PC-3 (cell line): ENCODE data around the gene MAB21L2. TPM values are rescaled to one million over a fixed set of nuclear protein-coding genes. Genes with fewer than 3 reads are reported as not detected.

Experiments
- ATAC-seq: fragments of 200-7000 bp; cut with Tn5 transposase; 2 replicates; pipeline ENCODE4 v1.9.1; 2020; ENCODE audit warnings: mild to moderate bottlenecking, moderate library complexity
- BruUV-seq: library from RNA; stranded (reverse); fragments of 400-500 nt; replicated peaks from 2 replicates; lab custom pipeline; 2021; lab: Mats Ljungman, UMichigan
- CTCF ChIA-PET: fragments of 300-600 bp; sonication (Branson Sonifier 250); formaldehyde crosslinking; loops from one replicate; lab custom pipeline; 2022; ENCODE audit warnings: antibody characterized with exemption; lab: Charles Lee
- POLR2A ChIA-PET: fragments of 300-600 bp; sonication (Branson Sonifier 250); formaldehyde crosslinking; loops from one replicate; lab custom pipeline; 2022; ENCODE audit warnings: antibody characterized with exemption; ENCODE audit not compliant: unreplicated experiment; lab: Charles Lee
- DNase-seq: peaks from one replicate; pipeline ENCODE4 v3.0.0-alpha.2; 2015
- H2AFZ ChIP-seq: fragments of 300-600 bp; sonication (generic); 2 replicates; pipeline ENCODE4 v1.6.0; 2016; ENCODE audit warnings: antibody characterized with exemption, low read length
- H3F3A ChIP-seq: fragments of 300-600 bp; sonication (generic); one replicate; pipeline ENCODE4 v1.6.0; 2017; ENCODE audit warnings: antibody characterized with exemption, low read length, control low read depth, mild to moderate bottlenecking; ENCODE audit not compliant: unreplicated experiment
- H3K27ac ChIP-seq: fragments of 300-600 bp; sonication (generic); 2 replicates; pipeline ENCODE4 v1.5.1; 2016; ENCODE audit warnings: mild to moderate bottlenecking, low read length
- H3K27me3 ChIP-seq: fragments of 300-600 bp; sonication (generic); 2 replicates; pipeline ENCODE4 v1.6.1; 2016; ENCODE audit warnings: low read length, mixed read lengths
- H3K36me3 ChIP-seq: fragments of 300-600 bp; sonication (generic); 2 replicates; pipeline ENCODE4 v1.6.1; 2016; ENCODE audit warnings: low read depth, mixed run types, low read length, mixed read lengths
- H3K4me1 ChIP-seq: fragments of 300-600 bp; sonication (generic); 2 replicates; pipeline ENCODE4 v1.5.1; 2016; ENCODE audit warnings: low read length; ENCODE audit not compliant: insufficient read depth
- H3K4me2 ChIP-seq: fragments of 300-600 bp; sonication (generic); 2 replicates; pipeline ENCODE4 v1.6.0; 2016; ENCODE audit warnings: low read length
- H3K4me3 ChIP-seq: fragments of 300-600 bp; sonication (generic); 2 replicates; pipeline ENCODE4 v1.5.1; 2016; ENCODE audit warnings: mild to moderate bottlenecking, low read length, mixed read lengths
- H3K79me2 ChIP-seq: fragments of 300-600 bp; sonication (generic); 2 replicates; pipeline ENCODE4 v1.6.1; 2017; ENCODE audit warnings: low read length, mixed read lengths
- H3K9ac ChIP-seq: fragments of 300-600 bp; sonication (generic); 2 replicates; pipeline ENCODE4 v1.6.0; 2016; ENCODE audit warnings: mild to moderate bottlenecking, low read length
- H3K9me2 ChIP-seq: fragments of 300-600 bp; sonication (generic); replicated peaks from 2 replicates; pipeline ENCODE4 v1.6.1; 2016; ENCODE audit warnings: mixed run types, low read length, mixed read lengths
- H3K9me3 ChIP-seq: fragments of 300-600 bp; sonication (generic); 2 replicates; pipeline ENCODE4 v1.6.1; 2016; ENCODE audit warnings: low read length, mixed read lengths
- H4K20me1 ChIP-seq: fragments of 300-600 bp; sonication (generic); 2 replicates; pipeline ENCODE4 v1.6.1; 2016; ENCODE audit warnings: low read length, mixed read lengths
- CTCF ChIP-seq: fragments of 300-600 bp; sonication (generic); conservative IDR thresholded peaks from 2 replicates; pipeline ENCODE4 v1.5.1; 2017; ENCODE audit warnings: antibody characterized with exemption, low read depth, mild to moderate bottlenecking, low read length
- EZH2 ChIP-seq: fragments of 300-600 bp; sonication (generic); IDR thresholded peaks from one replicate; pipeline ENCODE4 v1.6.1; 2017; ENCODE audit warnings: antibody characterized with exemption, mild to moderate bottlenecking, low read length; ENCODE audit not compliant: unreplicated experiment
- EZH2phosphoT487 ChIP-seq: fragments of 300-600 bp; sonication (generic); IDR thresholded peaks from 2 replicates; pipeline ENCODE4 v1.6.1; 2018; ENCODE audit warnings: mild to moderate bottlenecking, antibody characterized with exemption, low read length, borderline replicate concordance
- intact Hi-C: fragments of 100-400 bp; cut with micrococcal nuclease; formaldehyde crosslinking; loops from 2 replicates; pipeline ENCODE4 v1.9.0; 2023
- total RNA-seq: library from RNA; depleted of rRNA; stranded (reverse); fragments of >200 nt; gene quantifications from 2 replicates; pipeline ENCODE4 v1.2.3, GENCODE V29; 2014

The MAB21L2 gene
- total RNA-seq, 1 experiment from 2014 or later = not detected

GRCh38 chr4:150579551-150580234 lies 2.3 kb upstream of the MAB21L2 start:
- no TSS peak for BruUV-seq
- Histone ChIP-seq H3K36me3 (no peaks in the 10 kb centered on the region), H3K4me1 (no peaks in the 10 kb centered on the region), H3K79me2 (no peaks in the 10 kb centered on the region), H3K9me2 (no peaks in the 10 kb centered on the region), H2AFZ (no peak overlapping the region), H3K9me3 (no peaks in the 10 kb centered on the region), H4K20me1 (no peaks in the 10 kb centered on the region), H3K27me3 (no peaks in the 10 kb centered on the region), H3K4me3 (no peak overlapping the region), H3K9ac (no peak overlapping the region), H3F3A (no peaks in the 10 kb centered on the region), H3K4me2 (no peak overlapping the region), H3K27ac (no peak overlapping the region)
- ChIA-PET POLR2A (interaction anchor here (0.6 to 0.7 kb wide), 2 partner anchors 265 to 275 kb away, joined by 3 to 4 read pairs; no protein-coding TSS in a partner anchor), CTCF (no interaction called here)
- no peak for DNase-seq
- TF ChIP-seq CTCF (no peak), EZH2 (no peak)
- intact Hi-C loops = no loop called here
- no peak for ATAC-seq

GRCh38 chr4:150580306-150580705 lies 1.6 kb upstream of the MAB21L2 start:
- Histone ChIP-seq H3K27me3 (no peaks in the 10 kb centered on the region), H3K4me3 (no peak overlapping the region), H3K4me1 (no peaks in the 10 kb centered on the region), H3K9ac (no peak overlapping the region), H3K79me2 (no peaks in the 10 kb centered on the region), H3K36me3 (no peaks in the 10 kb centered on the region; the same call in 1 of the 2 replicates), H3K9me2 (no peaks in the 10 kb centered on the region), H4K20me1 (no peaks in the 10 kb centered on the region), H3K4me2 (no peak overlapping the region), H2AFZ (no peak overlapping the region), H3K9me3 (no peaks in the 10 kb centered on the region), H3F3A (no peaks in the 10 kb centered on the region), H3K27ac (no peak overlapping the region)
- CTCF ChIA-PET = no interaction called here
- TF ChIP-seq CTCF (no peak), EZH2 (no peak), EZH2phosphoT487 (no peak)
- intact Hi-C loops = no loop called here
- no TSS peak for BruUV-seq
- POLR2A ChIA-PET = interaction anchor here (0.7 kb wide), 1 partner anchor 276 kb away, joined by 4 read pairs; no protein-coding TSS in a partner anchor
- ATAC-seq (no peak), DNase-seq (no peak)

DNA sequence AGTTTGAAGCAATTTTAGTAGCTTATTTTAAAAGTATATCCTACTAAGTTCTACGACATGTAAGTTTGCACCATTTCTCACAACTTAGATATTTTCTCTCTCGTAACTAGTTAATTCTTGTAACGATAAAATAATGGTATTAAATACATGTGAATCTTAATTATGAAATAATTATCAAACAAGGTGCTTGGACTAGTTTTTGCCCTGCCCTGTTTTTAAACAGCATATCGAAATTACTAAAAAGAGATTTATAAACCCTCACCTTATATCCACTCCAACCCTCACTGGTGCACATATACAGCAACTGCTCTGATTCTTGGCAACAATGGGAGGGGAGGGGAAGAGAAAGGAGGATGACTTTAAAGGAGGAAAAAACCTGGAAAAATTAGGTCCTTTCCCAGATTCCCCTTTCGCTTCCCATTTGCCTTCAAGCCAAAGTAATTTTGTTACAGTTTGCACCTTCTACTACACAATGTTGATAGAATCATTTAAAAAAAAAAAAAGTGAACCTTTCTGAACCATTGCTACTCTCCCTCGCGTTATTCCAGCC lies 820 bp upstream of the MAB21L2 start:
- TF ChIP-seq EZH2 = no peak
- TF ChIP-seq CTCF = no peak
- TF ChIP-seq EZH2phosphoT487 = no peak
- Histone ChIP-seq H3K4me2 (no peak overlapping the region), H3K27ac (no peak overlapping the region), H3K36me3 (no peaks in the 10 kb centered on the region; the same call in 1 of the 2 replicates), H2AFZ (no peak overlapping the region), H3K4me3 (no peak overlapping the region), H3K4me1 (no peaks in the 10 kb centered on the region), H3K79me2 (no peaks in the 10 kb centered on the region), H3K27me3 (no peaks in the 10 kb centered on the region), H3K9me3 (no peaks in the 10 kb centered on the region), H3K9me2 (no peaks in the 10 kb centered on the region), H4K20me1 (no peaks in the 10 kb centered on the region), H3F3A (no peaks in the 10 kb centered on the region), H3K9ac (no peak overlapping the region)
- DNase-seq = no peak
- no peak for ATAC-seq
- CTCF ChIA-PET = no interaction called here
- POLR2A ChIA-PET = no interaction called here
- intact Hi-C loops = no loop called here
- BruUV-seq = no TSS peak
